ENCODE measurements around the gene EPS8L3. TPM values are rescaled to one million over a fixed set of nuclear protein-coding genes. Genes with fewer than 3 reads are reported as not detected.

The EPS8L3 gene
- total RNA-seq, 4 donors from 2014 or later = 1.4 TPM; not detected in 3

DNA sequence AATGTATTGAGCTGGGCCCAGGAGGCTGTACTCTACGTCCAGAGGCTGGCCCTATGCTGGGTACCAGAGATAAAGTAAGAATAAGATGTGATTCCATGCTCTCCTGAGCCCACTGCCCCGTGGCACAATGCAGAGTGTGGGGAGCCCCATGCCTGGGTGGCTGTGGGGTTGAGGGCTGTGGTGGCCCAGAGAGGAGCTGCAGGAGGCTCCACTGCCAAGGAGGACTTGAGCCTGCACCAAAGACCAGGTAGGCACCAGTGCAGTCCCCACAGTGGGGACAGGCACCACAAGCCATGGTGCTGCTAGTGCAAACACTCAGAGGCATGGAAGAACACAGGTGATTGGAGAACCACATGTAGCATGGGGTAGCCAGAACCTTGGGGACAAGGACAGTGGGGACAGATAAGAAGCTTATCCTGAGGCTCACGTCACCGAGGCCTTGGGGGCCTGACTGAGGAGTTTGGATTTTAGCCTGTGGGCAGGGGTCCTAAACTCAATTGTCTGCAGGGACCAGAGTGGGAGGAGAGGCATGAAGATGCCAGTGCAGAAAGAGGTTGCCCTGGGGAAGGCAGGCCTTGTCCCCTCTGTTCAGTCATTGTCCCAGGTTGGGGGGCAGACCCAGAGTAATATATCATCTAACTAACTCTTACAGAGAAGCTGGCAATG lies 21.9 kb upstream of the EPS8L3 start:
- DNase-seq (peak in 1 of 2 donors; percentile 2), ATAC-seq (no peak)
- no peaks in the 10 kb centered on the region for H3K36me3 ChIP-seq
- H3K4me3 ChIP-seq = no peak overlapping the region
- no peaks in the 10 kb centered on the region for H3K9me3 ChIP-seq
- H3K4me1 ChIP-seq = peaks cover 0 to 12% of the 10 kb centered on the region in 2 donors
- H3K27me3 ChIP-seq = no peaks in the 10 kb centered on the region
- no peak overlapping the region for H3K27ac ChIP-seq
- intact Hi-C loops (cut with DNase I; ENCODE audit: low total_unique reads) = no loop called here
- in situ Hi-C loops (cut with MboI; ENCODE audit: low sequenced_read_pairs in 4 of 4) = no loop called here
- TF ChIP-seq, protein P1, sequence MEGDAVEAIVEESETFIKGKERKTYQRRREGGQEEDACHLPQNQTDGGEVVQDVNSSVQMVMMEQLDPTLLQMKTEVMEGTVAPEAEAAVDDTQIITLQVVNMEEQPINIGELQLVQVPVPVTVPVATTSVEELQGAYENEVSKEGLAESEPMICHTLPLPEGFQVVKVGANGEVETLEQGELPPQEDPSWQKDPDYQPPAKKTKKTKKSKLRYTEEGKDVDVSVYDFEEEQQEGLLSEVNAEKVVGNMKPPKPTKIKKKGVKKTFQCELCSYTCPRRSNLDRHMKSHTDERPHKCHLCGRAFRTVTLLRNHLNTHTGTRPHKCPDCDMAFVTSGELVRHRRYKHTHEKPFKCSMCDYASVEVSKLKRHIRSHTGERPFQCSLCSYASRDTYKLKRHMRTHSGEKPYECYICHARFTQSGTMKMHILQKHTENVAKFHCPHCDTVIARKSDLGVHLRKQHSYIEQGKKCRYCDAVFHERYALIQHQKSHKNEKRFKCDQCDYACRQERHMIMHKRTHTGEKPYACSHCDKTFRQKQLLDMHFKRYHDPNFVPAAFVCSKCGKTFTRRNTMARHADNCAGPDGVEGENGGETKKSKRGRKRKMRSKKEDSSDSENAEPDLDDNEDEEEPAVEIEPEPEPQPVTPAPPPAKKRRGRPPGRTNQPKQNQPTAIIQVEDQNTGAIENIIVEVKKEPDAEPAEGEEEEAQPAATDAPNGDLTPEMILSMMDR (IDR thresholded peaks at IDR 0.05 in 4 of 5, conservative IDR thresholded peaks at IDR 0.05 in 1 of 5) = no peak

DNA sequence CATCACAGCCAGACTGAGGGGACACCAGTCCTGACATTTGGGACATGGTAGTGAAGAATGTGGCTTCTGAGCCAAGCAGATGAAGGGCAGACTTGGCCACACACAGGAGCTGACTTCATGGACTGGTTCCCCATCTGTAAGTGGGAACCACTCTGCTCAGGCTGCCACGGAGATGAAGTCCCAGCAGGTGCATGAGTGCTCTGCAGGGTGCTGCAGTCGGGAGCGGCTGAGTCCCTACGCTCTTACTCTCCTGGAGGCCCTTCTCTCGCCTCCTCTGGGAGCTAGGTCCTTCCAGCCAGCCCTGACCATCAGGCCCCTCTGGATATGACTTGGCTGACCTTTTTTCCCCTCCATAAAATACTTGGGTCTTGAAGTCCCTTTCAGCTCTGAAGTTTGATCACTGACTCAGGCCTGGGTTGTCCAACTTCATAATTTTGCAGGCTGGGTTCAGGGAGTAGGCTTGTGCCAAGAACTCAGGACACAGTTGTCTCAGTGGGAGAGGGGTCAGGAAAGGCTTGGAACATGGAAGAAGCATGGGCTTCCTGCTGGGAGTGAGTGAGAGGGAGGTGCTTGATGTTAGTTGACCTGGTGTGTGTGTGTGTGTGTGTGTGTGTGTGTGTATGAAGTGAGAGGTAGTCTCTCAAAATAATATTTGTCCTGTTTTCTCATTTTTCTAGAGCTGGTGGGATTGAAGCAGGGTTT lies 21.0 kb upstream of the EPS8L3 start:
- ATAC-seq (no peak), DNase-seq (no peak)
- H3K9me3 ChIP-seq = no peaks in the 10 kb centered on the region
- no peak overlapping the region for H3K27ac ChIP-seq
- H3K4me3 ChIP-seq = no peak overlapping the region
- no peaks in the 10 kb centered on the region for H3K27me3 ChIP-seq
- in situ Hi-C loops (cut with MboI; ENCODE audit: low sequenced_read_pairs in 4 of 4) (no loop called here), intact Hi-C loops (cut with DNase I; ENCODE audit: low total_unique reads) (no loop called here)
- TF ChIP-seq, protein P1 (IDR thresholded peaks at IDR 0.05 in 4 of 5, conservative IDR thresholded peaks at IDR 0.05 in 1 of 5) = no peak
- no peak for TF ChIP-seq POLR2A (IDR thresholded peaks at IDR 0.05)
- H3K4me1 ChIP-seq = peaks cover 0 to 8% of the 10 kb centered on the region in 2 donors
- no peaks in the 10 kb centered on the region for H3K36me3 ChIP-seq

DNA sequence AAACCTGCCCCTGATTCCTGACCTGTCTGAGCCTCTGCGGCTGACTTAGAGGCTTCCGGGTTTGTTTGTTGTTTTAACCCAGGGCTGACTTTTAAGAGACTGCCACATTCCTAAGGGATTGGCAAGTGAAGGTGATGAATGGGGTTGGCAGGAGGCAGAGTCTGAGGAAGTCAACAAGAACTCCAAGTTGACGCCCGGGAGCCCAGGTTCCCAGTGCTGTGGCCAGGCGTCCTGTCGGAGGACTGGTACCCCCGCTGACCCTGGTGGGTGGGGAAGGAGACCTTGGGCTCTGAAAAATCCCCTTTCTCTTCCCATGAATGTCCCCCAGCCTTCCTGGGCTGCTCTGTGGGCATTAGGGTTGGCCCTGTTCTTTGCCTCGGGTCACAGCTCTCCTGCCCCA lies 19.7 kb upstream of the EPS8L3 start:
- no peak for DNase-seq
- peaks cover 0 to 8% of the 10 kb centered on the region in 2 donors for H3K4me1 ChIP-seq
- H3K36me3 ChIP-seq = no peaks in the 10 kb centered on the region
- H3K27me3 ChIP-seq = no peaks in the 10 kb centered on the region
- TF ChIP-seq, protein P1 (IDR thresholded peaks at IDR 0.05 in 4 of 5, conservative IDR thresholded peaks at IDR 0.05 in 1 of 5) = no peak
- TF ChIP-seq POLR2A (IDR thresholded peaks at IDR 0.05) = no peak
- no peaks in the 10 kb centered on the region for H3K9me3 ChIP-seq
- no peak overlapping the region for H3K4me3 ChIP-seq
- intact Hi-C loops (cut with DNase I; ENCODE audit: low total_unique reads) (no loop called here), in situ Hi-C loops (cut with MboI; ENCODE audit: low sequenced_read_pairs in 4 of 4) (no loop called here)
- no peak overlapping the region for H3K27ac ChIP-seq
- peak in 1 of 2 donors; percentile 30 for ATAC-seq

DNA sequence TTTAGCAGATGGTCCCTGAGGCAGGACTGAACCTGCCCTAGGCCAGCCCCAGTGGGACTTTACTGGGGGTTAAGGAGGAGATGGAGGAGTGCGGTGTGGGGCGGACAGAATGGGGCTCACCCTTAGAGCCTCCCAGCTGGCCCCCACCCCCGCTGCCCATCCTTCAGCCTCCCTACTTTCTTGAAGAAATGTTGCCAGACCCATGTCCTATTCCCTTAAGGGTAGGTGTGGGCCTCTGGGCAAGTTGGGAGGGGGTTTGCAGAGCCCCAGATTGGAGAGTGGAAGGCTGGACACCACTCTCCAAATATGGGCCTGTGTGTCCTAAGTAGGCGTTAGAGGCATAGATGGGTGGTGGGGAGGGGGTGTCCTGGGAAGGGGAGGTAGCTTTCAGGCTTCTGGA lies 19.2 kb upstream of the EPS8L3 start:
- in situ Hi-C loops (cut with MboI; ENCODE audit: low sequenced_read_pairs in 4 of 4) = no loop called here
- intact Hi-C loops (cut with DNase I; ENCODE audit: low total_unique reads) = no loop called here

More for the DNA sequence above, 19.2 kb upstream of the EPS8L3 start:
- no peak overlapping the region for H3K4me3 ChIP-seq
- H3K9me3 ChIP-seq = no peaks in the 10 kb centered on the region
- no peak for DNase-seq
- peaks cover 0 to 8% of the 10 kb centered on the region in 2 donors for H3K4me1 ChIP-seq
- H3K27me3 ChIP-seq = no peaks in the 10 kb centered on the region
- H3K36me3 ChIP-seq = no peaks in the 10 kb centered on the region
- no peak for TF ChIP-seq POLR2A (IDR thresholded peaks at IDR 0.05)
- TF ChIP-seq, protein P1 (IDR thresholded peaks at IDR 0.05 in 4 of 5, conservative IDR thresholded peaks at IDR 0.05 in 1 of 5) = no peak
- H3K27ac ChIP-seq = no peak overlapping the region
- ATAC-seq = no peak
